ENCODE measurements around the gene TNS2. TPM values are rescaled to one million over a fixed set of nuclear protein-coding genes. Genes with fewer than 3 reads are reported as not detected.
A peak's percentile ranks its signal among the peaks of the same experiment; 100 is the strongest.

The TNS2 gene
- total and polyA plus RNA-seq, 2 experiments from 2014 or later = 1.8 to 6.9 TPM

DNA sequence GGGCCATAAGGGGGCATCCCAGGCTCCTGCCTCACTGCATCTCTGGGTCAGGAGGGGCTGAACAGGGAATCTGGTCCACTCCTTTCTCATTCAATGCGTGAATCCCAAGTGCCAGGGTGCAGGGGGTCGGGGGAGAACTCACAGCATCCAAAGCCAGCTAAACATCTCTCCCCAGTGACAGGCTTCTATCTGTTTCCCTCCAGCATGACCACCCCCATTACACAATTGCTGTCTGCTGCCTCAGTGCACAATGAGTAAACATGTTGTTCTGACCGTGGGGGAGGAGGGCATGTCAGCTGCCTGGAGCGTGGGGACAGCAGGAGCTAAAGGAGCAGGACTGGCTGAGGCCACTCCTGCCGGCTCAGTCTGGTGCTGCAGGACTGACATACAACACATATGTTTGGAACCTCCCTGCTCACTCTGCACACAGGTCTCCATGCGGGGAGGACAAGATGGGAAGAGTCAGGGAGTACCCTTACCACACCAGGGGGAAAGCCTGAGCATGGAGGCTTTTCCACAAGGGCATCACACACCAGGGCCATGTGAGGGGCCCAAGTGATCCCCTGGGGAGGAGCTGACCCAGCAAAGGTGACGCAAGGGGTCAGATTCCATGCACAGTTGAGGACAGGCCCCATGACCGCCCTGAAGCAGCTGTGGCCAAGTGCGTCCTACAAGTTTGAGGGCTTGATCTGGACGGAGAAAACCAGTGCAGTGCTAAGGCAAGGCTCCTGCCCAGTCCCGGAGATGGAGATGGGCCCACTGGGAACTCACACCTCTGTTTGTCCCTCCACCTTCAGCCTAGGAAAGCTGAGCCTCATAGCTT is 1.4 kb downstream of the TNS2 start:
- TF ChIP-seq CREB1 (CRISPR knock-in tag; IDR thresholded peaks at IDR 0.05; ENCODE audit: low read depth) = no peak
- TF ChIP-seq ZNF114 (CRISPR knock-in tag; IDR thresholded peaks at IDR 0.05) = no peak
- TF ChIP-seq, protein P1, sequence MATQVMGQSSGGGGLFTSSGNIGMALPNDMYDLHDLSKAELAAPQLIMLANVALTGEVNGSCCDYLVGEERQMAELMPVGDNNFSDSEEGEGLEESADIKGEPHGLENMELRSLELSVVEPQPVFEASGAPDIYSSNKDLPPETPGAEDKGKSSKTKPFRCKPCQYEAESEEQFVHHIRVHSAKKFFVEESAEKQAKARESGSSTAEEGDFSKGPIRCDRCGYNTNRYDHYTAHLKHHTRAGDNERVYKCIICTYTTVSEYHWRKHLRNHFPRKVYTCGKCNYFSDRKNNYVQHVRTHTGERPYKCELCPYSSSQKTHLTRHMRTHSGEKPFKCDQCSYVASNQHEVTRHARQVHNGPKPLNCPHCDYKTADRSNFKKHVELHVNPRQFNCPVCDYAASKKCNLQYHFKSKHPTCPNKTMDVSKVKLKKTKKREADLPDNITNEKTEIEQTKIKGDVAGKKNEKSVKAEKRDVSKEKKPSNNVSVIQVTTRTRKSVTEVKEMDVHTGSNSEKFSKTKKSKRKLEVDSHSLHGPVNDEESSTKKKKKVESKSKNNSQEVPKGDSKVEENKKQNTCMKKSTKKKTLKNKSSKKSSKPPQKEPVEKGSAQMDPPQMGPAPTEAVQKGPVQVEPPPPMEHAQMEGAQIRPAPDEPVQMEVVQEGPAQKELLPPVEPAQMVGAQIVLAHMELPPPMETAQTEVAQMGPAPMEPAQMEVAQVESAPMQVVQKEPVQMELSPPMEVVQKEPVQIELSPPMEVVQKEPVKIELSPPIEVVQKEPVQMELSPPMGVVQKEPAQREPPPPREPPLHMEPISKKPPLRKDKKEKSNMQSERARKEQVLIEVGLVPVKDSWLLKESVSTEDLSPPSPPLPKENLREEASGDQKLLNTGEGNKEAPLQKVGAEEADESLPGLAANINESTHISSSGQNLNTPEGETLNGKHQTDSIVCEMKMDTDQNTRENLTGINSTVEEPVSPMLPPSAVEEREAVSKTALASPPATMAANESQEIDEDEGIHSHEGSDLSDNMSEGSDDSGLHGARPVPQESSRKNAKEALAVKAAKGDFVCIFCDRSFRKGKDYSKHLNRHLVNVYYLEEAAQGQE (IDR thresholded peaks at IDR 0.05; ENCODE audit: unreplicated experiment) = no peak
- no peak for TF ChIP-seq POLR2AphosphoS5 (IDR thresholded peaks at IDR 0.05; ENCODE audit: low read depth)
- no peak for TF ChIP-seq EZH2phosphoT487 (IDR thresholded peaks at IDR 0.05; ENCODE audit: unreplicated experiment)
- no peak for TF ChIP-seq NANOG (IDR thresholded peaks at IDR 0.05; ENCODE audit: borderline replicate concordance)
- TF ChIP-seq, protein P2, sequence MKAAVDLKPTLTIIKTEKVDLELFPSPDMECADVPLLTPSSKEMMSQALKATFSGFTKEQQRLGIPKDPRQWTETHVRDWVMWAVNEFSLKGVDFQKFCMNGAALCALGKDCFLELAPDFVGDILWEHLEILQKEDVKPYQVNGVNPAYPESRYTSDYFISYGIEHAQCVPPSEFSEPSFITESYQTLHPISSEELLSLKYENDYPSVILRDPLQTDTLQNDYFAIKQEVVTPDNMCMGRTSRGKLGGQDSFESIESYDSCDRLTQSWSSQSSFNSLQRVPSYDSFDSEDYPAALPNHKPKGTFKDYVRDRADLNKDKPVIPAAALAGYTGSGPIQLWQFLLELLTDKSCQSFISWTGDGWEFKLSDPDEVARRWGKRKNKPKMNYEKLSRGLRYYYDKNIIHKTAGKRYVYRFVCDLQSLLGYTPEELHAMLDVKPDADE (IDR thresholded peaks at IDR 0.05) = no peak
- TF ChIP-seq, protein P3, sequence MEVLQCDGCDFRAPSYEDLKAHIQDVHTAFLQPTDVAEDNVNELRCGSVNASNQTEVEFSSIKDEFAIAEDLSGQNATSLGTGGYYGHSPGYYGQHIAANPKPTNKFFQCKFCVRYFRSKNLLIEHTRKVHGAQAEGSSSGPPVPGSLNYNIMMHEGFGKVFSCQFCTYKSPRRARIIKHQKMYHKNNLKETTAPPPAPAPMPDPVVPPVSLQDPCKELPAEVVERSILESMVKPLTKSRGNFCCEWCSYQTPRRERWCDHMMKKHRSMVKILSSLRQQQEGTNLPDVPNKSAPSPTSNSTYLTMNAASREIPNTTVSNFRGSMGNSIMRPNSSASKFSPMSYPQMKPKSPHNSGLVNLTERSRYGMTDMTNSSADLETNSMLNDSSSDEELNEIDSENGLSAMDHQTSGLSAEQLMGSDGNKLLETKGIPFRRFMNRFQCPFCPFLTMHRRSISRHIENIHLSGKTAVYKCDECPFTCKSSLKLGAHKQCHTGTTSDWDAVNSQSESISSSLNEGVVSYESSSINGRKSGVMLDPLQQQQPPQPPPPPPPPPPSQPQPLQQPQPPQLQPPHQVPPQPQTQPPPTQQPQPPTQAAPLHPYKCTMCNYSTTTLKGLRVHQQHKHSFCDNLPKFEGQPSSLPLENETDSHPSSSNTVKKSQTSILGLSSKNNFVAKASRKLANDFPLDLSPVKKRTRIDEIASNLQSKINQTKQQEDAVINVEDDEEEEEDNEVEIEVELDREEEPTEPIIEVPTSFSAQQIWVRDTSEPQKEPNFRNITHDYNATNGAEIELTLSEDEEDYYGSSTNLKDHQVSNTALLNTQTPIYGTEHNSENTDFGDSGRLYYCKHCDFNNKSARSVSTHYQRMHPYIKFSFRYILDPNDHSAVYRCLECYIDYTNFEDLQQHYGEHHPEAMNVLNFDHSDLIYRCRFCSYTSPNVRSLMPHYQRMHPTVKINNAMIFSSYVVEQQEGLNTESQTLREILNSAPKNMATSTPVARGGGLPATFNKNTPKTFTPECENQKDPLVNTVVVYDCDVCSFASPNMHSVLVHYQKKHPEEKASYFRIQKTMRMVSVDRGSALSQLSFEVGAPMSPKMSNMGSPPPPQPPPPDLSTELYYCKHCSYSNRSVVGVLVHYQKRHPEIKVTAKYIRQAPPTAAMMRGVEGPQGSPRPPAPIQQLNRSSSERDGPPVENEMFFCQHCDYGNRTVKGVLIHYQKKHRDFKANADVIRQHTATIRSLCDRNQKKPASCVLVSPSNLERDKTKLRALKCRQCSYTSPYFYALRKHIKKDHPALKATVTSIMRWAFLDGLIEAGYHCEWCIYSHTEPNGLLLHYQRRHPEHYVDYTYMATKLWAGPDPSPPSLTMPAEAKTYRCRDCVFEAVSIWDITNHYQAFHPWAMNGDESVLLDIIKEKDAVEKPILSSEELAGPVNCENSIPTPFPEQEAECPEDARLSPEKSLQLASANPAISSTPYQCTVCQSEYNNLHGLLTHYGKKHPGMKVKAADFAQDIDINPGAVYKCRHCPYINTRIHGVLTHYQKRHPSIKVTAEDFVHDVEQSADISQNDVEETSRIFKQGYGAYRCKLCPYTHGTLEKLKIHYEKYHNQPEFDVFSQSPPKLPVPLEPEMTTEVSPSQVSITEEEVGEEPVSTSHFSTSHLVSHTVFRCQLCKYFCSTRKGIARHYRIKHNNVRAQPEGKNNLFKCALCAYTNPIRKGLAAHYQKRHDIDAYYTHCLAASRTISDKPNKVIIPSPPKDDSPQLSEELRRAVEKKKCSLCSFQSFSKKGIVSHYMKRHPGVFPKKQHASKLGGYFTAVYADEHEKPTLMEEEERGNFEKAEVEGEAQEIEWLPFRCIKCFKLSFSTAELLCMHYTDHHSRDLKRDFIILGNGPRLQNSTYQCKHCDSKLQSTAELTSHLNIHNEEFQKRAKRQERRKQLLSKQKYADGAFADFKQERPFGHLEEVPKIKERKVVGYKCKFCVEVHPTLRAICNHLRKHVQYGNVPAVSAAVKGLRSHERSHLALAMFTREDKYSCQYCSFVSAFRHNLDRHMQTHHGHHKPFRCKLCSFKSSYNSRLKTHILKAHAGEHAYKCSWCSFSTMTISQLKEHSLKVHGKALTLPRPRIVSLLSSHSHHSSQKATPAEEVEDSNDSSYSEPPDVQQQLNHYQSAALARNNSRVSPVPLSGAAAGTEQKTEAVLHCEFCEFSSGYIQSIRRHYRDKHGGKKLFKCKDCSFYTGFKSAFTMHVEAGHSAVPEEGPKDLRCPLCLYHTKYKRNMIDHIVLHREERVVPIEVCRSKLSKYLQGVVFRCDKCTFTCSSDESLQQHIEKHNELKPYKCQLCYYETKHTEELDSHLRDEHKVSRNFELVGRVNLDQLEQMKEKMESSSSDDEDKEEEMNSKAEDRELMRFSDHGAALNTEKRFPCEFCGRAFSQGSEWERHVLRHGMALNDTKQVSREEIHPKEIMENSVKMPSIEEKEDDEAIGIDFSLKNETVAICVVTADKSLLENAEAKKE (CRISPR knock-in tag; IDR thresholded peaks at IDR 0.05) = no peak
- TF ChIP-seq, protein P4, sequence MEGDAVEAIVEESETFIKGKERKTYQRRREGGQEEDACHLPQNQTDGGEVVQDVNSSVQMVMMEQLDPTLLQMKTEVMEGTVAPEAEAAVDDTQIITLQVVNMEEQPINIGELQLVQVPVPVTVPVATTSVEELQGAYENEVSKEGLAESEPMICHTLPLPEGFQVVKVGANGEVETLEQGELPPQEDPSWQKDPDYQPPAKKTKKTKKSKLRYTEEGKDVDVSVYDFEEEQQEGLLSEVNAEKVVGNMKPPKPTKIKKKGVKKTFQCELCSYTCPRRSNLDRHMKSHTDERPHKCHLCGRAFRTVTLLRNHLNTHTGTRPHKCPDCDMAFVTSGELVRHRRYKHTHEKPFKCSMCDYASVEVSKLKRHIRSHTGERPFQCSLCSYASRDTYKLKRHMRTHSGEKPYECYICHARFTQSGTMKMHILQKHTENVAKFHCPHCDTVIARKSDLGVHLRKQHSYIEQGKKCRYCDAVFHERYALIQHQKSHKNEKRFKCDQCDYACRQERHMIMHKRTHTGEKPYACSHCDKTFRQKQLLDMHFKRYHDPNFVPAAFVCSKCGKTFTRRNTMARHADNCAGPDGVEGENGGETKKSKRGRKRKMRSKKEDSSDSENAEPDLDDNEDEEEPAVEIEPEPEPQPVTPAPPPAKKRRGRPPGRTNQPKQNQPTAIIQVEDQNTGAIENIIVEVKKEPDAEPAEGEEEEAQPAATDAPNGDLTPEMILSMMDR (conservative IDR thresholded peaks at IDR 0.05; ENCODE audit: low read depth in 2 of 2) = no peak
- TF ChIP-seq STAT1 (IDR thresholded peaks at IDR 0.05; ENCODE audit: unreplicated experiment) = no peak
- no peak for TF ChIP-seq JUNB (IDR thresholded peaks at IDR 0.05; ENCODE audit: unreplicated experiment)
- no peak for TF ChIP-seq ZNF331 (CRISPR knock-in tag; IDR thresholded peaks at IDR 0.05; ENCODE audit: low read depth)
- TF ChIP-seq EZH2 (IDR thresholded peaks at IDR 0.05; ENCODE audit: low read depth, unreplicated experiment) = no peak
- Histone ChIP-seq H3K4me3 (peak overlapping the region; percentile 64; the same call in 1 of the 2 replicates), H4K20me1 (replicated peaks; ENCODE audit: insufficient read depth) (peaks cover 16% of the 10 kb centered on the region), H3K36me3 (ENCODE audit: insufficient read depth) (no peaks in the 10 kb centered on the region), H3K4me1 (ENCODE audit: insufficient read depth) (peaks cover 54% of the 10 kb centered on the region), H3F3A (replicated peaks; ENCODE audit: low read depth) (peaks cover 38% of the 10 kb centered on the region), H3K27me3 (ENCODE audit: insufficient read depth) (peaks cover 1% of the 10 kb centered on the region; the same call in 1 of the 2 replicates), H3K79me2 (replicated peaks; ENCODE audit: insufficient read depth) (peaks cover 16% of the 10 kb centered on the region; the same call in 1 of the 2 replicates), H3K27ac (ENCODE audit: low read depth) (no peak overlapping the region), H2AFZ (no peak overlapping the region), H3K4me2 (peak overlapping the region; percentile 89), H3K9me2 (ENCODE audit: insufficient read depth) (no peaks in the 10 kb centered on the region)
- H3K9me3 Mint-ChIP-seq = no peaks in the 10 kb centered on the region; the same call in 2 of the 3 replicates
- ATAC-seq = no peak
- peak overlapping the region; percentile 66 for H3K4me3 Mint-ChIP-seq
- peaks cover 18% of the 10 kb centered on the region for H3K36me3 Mint-ChIP-seq (ENCODE audit: low read depth)
- DNase-seq (ENCODE audit: low spot score) = no peak
- peaks cover 47% of the 10 kb centered on the region for H3K4me1 Mint-ChIP-seq
- no peak overlapping the region for H3K27ac Mint-ChIP-seq
- peaks cover 32% of the 10 kb centered on the region for H3K27me3 Mint-ChIP-seq (ENCODE audit: insufficient read depth, low read depth, poor library complexity)

Data from GM23338 (cell line).